SJCRH30 (cell line): ENCODE measurements around the gene MGAT5B. TPM values are rescaled to one million over a fixed set of nuclear protein-coding genes. Genes with fewer than 3 reads are reported as not detected.
"Not testable (repeated sequence)": the region's sequence is repeated elsewhere in the genome, so short reads cannot be mapped to it uniquely, and the experiment has no call there.

Source experiments
- DNase-seq, 2 experiments: peaks; one replicate each; pipeline ENCODE4 v3.0.0-alpha.2; 2015 to 2020
- H3K27ac ChIP-seq: fragments of 250-450 bp; sonication (Bioruptor Pico); 2 replicates; pipeline ENCODE4 v1.5.1; 2020; ENCODE audit warnings: mild to moderate bottlenecking, moderate library complexity
- H3K27me3 ChIP-seq: fragments of 250-450 bp; sonication (Bioruptor Pico); 2 replicates; pipeline ENCODE4 v1.5.1; 2020; ENCODE audit warnings: mild to moderate bottlenecking, moderate library complexity
- H3K36me3 ChIP-seq: fragments of 250-450 bp; sonication (Bioruptor Pico); 2 replicates; pipeline ENCODE4 v1.5.1; 2020; ENCODE audit warnings: mild to moderate bottlenecking, moderate library complexity
- H3K4me1 ChIP-seq: fragments of 250-450 bp; sonication (Bioruptor Pico); 2 replicates; pipeline ENCODE4 v1.5.1; 2020; ENCODE audit warnings: mild to moderate bottlenecking, moderate library complexity
- H3K4me3 ChIP-seq: fragments of 250-450 bp; sonication (Bioruptor Pico); 2 replicates; pipeline ENCODE4 v1.5.1; 2020; ENCODE audit warnings: mild to moderate bottlenecking, moderate library complexity
- H3K9me3 ChIP-seq: fragments of 250-450 bp; sonication (Bioruptor Pico); replicated peaks from 2 replicates; pipeline ENCODE4 v1.5.1; 2020; ENCODE audit warnings: mild to moderate bottlenecking, moderate library complexity
- total RNA-seq: library from RNA; depleted of rRNA; stranded (reverse); fragments of >200 nt; shearing (Covaris generic); gene quantifications from 2 replicates; pipeline ENCODE4 v1.2.3, GENCODE V29; 2014

MGAT5B gene
- total RNA-seq, 1 experiment from 2014 or later, result 1.2 TPM

DNA sequence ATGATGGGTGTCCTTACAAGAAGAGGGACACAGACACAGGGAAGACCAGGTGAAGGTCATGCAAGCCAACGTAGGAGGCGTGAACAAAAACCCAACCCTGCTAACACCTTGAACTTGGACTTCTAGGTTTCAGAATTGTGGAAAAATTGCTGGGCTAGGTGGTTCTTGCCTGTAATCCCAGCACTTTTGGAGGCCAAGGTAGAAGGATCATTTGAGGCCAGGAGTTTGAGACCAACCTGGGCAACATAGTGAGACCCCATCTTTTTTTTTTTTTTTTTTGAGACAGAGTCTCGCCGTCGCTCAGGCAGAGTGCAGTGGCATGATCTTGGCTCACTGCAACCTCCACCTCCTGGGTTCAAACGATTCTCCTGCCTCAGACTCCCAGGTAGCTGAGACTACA, 25.1 kb upstream of the MGAT5B start:
- peaks cover 64% of the 10 kb centered on the region for H3K27me3 ChIP-seq
- not testable (repeated sequence) for H3K4me1 ChIP-seq

DNA sequence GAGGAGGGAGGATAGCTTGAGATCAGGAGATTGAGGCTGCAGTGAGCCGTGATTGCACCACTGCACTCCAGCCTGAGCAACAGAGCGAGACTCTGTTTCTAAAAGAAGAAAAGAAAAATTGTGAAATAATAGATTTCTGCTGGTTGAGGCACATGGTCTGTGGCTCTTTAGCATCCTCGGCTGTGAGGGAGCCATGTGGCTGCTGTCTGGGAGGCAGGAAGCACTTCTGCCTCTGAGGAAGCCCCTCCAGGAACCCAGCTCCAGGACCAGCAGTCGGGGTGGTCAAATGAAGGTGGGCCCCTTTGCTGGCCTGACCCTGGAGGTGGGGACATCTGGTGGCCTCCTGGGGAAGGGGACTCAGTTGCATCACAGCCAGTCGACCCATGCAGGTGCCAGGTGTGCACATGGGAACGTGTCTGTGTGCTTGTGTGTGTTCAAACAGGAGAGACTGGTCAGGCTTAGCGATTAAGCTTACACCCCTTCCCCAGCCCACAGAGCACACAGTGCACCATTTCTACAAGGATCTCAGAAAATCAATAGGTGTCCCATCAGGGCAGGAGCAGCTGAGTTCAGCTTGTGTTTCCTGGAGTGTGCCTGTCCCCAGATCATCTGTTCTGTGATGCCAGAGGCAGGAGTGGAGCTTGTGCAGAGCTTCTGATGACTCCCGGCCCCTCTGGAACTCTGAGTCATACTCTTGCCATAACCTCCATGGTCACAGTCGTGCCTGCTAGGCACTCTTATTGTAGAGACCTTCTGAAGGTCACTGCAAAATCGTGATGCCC, 24.3 kb upstream of the MGAT5B start:
- H3K27me3 ChIP-seq, result peaks cover 61% of the 10 kb centered on the region
- H3K4me1 ChIP-seq, result no peaks in the 10 kb centered on the region
- H3K4me3 ChIP-seq, result no peak overlapping the region
- no peak for DNase-seq
- H3K27ac ChIP-seq, result no peak overlapping the region
- no peaks in the 10 kb centered on the region for H3K9me3 ChIP-seq
- H3K36me3 ChIP-seq, result no peaks in the 10 kb centered on the region

More for the DNA sequence above, 25.1 kb upstream of the MGAT5B start:
- not testable (repeated sequence) for H3K4me3 ChIP-seq, H3K9me3 ChIP-seq, DNase-seq, H3K27ac ChIP-seq, H3K36me3 ChIP-seq

DNA sequence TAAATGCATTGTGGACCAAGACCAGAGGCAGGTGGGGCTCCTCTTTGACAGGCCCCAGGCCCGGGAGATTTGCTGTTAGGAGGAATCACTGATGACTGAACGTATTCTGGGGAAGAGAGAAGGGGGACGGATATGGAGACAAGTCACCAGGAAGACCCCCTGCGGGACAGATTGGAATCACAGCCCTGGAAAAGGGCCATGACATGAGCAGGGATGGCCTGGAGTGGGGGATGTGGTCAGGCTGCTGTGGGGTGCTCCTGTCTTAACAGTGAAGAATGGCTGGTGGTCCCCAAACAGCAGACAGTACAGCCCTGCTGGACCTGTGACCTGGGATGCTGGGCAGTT, 23.7 kb upstream of the MGAT5B start:
- Histone ChIP-seq H3K9me3 (no peaks in the 10 kb centered on the region), H3K27ac (no peak overlapping the region), H3K36me3 (no peaks in the 10 kb centered on the region), H3K27me3 (peaks cover 61% of the 10 kb centered on the region), H3K4me3 (no peak overlapping the region), H3K4me1 (no peaks in the 10 kb centered on the region)
- no peak for DNase-seq

DNA sequence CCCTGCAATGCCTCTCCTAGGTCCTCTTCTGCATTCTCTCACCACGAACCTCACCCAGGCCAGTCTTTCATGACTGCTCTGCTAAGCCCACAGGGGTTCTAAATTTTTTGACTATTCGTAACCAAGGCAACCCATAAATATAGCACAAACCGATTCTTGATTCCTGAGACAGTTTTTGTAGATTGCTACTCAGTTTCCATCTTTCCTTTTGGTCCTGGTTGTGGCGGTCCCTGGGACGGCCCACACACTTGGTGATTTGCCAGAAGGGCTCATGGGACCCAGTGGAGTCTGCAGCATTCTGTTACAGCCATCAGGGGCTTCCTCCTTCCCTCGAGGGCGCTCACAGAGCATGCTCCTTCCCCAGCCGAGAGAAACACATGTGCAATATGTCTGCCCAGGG, 23.4 kb upstream of the MGAT5B start:
- H3K4me3 ChIP-seq, result no peak overlapping the region
- H3K27ac ChIP-seq, result no peak overlapping the region
- H3K4me1 ChIP-seq, result no peaks in the 10 kb centered on the region
- H3K27me3 ChIP-seq, result peaks cover 60% of the 10 kb centered on the region
- no peaks in the 10 kb centered on the region for H3K9me3 ChIP-seq
- no peak for DNase-seq
- H3K36me3 ChIP-seq, result no peaks in the 10 kb centered on the region

DNA sequence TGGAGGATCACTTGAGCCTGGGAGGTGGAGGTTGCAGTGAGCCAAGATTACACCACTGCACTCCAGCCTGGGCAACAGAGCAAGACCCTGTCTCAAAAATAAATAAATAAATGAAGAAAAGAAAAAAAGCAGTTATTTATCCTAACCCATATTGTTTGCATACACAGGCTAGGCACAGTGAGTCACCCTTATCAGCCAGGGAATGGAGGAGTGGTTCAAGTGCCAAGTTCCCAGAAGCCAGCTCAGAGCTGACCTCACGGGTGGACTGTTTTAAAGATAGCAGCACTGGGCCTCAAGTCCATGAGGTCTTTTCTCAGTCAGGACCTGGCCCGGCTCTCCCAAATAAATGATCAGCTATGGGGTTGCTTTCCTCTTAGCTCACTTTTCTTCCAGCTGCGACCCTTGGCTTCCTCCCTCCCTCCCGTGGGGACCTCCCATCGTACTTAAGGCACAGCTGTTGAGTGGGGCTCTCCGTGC, 22.6 kb upstream of the MGAT5B start:
- H3K9me3 ChIP-seq, result no peaks in the 10 kb centered on the region
- H3K36me3 ChIP-seq, result no peaks in the 10 kb centered on the region
- H3K27me3 ChIP-seq, result peaks cover 59% of the 10 kb centered on the region
- DNase-seq, result no peak
- no peak overlapping the region for H3K4me3 ChIP-seq
- H3K4me1 ChIP-seq, result no peaks in the 10 kb centered on the region
- H3K27ac ChIP-seq, result no peak overlapping the region

DNA sequence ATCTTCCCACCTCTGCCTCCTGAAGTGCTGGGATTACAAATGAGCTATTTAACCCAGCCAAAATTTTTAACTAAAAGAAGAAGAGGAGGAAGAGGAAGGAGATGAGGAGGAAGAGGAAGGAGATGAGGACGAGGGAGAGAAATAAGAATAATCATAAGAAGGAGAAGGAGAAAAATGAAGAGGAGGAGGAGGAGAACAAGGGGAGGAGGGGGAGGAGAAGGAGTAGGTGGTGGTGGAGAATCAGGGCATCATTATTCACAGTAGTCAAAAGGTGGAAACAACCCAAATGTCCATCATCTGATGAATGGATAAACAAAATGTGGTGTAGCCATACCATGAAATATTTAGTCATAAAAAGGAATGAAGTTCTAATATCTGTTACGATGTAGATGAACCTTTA, 21.2 kb upstream of the MGAT5B start:
- Histone ChIP-seq H3K36me3 (no peaks in the 10 kb centered on the region), H3K27ac (no peak overlapping the region), H3K9me3 (no peaks in the 10 kb centered on the region), H3K4me3 (no peak overlapping the region), H3K4me1 (no peaks in the 10 kb centered on the region), H3K27me3 (peaks cover 59% of the 10 kb centered on the region)
- DNase-seq, result no peak

DNA sequence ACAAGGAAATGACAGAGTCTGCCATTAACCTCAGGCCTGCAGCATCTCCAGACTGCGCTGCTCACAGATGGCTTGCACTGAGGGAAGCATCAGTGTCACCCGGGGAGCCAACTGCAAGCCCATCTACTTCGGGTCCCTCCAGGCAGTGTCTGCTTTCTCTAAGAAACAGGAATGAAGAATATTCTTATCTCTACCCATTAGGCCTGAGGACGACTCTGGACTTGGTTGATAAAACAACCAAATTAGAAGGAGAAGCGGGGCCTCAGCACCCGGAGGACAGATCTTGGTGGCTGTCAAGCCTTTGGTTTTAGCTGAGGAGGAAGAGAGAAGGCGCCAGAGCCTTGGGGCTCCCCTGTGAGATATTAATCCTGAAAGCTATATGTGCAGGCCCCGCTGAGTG, 19.5 kb upstream of the MGAT5B start:
- Histone ChIP-seq H3K36me3 (no peaks in the 10 kb centered on the region), H3K4me1 (no peaks in the 10 kb centered on the region), H3K27ac (no peak overlapping the region), H3K9me3 (no peaks in the 10 kb centered on the region), H3K4me3 (no peak overlapping the region), H3K27me3 (peaks cover 54% of the 10 kb centered on the region)
- DNase-seq, result no peak

DNA sequence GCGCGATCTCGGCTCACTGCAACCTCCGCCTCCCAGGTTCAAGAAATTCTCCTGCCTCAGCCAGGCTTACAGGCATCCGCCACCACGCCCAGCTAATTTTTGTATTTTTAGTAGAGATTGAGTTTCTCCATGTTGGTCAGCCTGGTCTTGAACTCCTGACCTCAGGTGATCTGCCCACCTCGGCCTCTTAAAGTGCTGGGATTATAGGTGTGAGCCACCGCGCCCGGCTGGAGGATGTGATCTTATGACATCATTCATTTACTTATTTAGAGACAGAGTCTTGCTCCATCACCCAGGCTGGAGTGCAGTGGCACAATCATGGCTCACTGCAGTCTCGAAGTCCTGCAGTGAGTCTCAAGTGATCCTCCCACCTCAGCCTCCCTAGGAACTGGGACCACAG, 19.0 kb upstream of the MGAT5B start:
- not testable (repeated sequence) for H3K36me3 ChIP-seq, H3K9me3 ChIP-seq, H3K4me1 ChIP-seq, H3K27ac ChIP-seq, DNase-seq, H3K4me3 ChIP-seq
- peaks cover 49% of the 10 kb centered on the region for H3K27me3 ChIP-seq

DNA sequence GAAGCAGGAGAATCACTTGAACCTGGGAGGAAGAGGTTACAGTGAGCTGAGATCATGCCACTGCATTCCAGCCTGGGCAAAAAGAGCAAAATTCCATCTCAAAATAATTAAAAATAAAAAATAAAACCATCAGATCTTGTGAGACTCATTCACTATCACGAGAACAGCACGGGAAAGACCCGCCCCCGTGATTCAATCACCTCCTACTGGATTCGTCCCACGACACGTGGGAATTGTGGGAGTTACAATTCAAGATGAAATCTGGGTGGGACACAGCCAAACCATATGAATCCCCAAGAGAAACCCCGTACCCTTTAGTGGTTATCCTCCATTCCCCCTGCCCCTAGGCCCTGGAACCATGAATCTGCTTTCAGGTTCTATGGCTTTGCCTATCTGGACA, 15.4 kb upstream of the MGAT5B start:
- Histone ChIP-seq H3K27me3 (peaks cover 27% of the 10 kb centered on the region), H3K27ac (no peak overlapping the region), H3K36me3 (no peaks in the 10 kb centered on the region), H3K9me3 (peaks cover 3% of the 10 kb centered on the region; the same call in 1 of the 2 replicates), H3K4me1 (no peaks in the 10 kb centered on the region), H3K4me3 (no peak overlapping the region)
- no peak for DNase-seq

DNA sequence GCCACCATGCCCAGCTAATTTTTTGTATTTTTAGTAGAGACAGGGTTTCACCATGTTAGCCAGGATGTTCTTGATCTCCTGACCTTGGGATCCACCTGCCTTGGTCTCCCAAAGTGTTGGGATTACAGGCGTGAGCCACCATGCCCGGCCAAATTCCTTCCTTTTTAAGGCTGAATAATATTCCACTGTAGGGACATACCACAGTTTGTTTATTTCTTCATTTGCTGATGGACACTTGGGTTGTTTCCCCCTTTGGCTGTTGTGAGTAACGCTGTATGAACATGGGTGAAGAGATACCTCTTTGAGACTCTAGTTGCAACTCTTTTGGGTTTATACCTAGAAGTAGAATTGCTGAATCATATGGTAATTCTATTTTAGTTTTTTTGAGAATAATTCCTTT, 13.1 kb upstream of the MGAT5B start:
- Histone ChIP-seq H3K4me3 (no peak overlapping the region), H3K27me3 (peaks cover 24% of the 10 kb centered on the region), H3K9me3 (peaks cover 3% of the 10 kb centered on the region; the same call in 1 of the 2 replicates), H3K36me3 (no peaks in the 10 kb centered on the region), H3K27ac (no peak overlapping the region), H3K4me1 (no peaks in the 10 kb centered on the region)
- DNase-seq, result no peak

DNA sequence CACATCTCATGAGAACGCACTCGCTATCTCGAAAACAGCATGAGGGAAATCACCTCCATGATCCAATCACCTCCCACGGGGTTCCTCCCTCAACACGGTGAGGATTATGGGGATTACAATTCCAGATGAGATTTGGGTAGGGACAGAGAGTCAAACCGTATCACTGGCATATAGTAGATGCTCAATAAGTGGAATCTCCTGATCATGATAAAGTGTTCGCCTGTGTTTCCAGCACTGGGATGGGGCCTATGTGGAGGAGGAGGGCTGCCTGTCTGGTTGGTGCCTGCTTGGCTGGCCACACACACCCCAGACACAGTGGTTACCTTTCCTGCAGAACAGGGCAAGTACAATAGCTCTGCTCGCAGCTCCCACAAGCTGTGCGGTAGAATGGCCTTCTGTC, 6.1 kb upstream of the MGAT5B start:
- Histone ChIP-seq H3K9me3 (no peaks in the 10 kb centered on the region), H3K36me3 (no peaks in the 10 kb centered on the region), H3K27ac (no peak overlapping the region), H3K27me3 (peaks cover 24% of the 10 kb centered on the region), H3K4me3 (no peak overlapping the region), H3K4me1 (peaks cover 3% of the 10 kb centered on the region; the same call in 1 of the 2 replicates)
- no peak for DNase-seq

DNA sequence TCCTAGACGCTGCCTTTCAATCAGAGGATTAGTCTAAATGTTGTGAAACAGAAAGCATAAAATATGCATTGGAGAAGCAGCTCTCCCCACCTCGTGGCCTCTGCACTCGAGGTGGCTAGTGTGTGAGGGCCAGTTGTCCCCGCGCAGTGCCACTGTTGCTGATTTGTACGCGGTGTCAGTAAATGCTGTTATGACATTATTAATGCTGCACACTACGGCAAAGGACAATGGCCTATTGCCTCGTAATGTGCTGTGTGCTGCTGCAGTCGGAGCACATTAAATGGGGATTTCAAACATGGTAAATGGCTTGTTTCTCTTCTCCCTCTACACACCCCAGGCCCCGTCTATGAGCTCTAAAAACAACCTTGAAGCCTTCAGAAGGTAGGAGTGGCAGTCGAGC, 5.7 kb upstream of the MGAT5B start:
- Histone ChIP-seq H3K4me3 (no peak overlapping the region), H3K36me3 (no peaks in the 10 kb centered on the region), H3K27me3 (peaks cover 26% of the 10 kb centered on the region), H3K4me1 (peaks cover 5% of the 10 kb centered on the region; the same call in 1 of the 2 replicates), H3K9me3 (no peaks in the 10 kb centered on the region), H3K27ac (no peak overlapping the region)
- no peak for DNase-seq

DNA sequence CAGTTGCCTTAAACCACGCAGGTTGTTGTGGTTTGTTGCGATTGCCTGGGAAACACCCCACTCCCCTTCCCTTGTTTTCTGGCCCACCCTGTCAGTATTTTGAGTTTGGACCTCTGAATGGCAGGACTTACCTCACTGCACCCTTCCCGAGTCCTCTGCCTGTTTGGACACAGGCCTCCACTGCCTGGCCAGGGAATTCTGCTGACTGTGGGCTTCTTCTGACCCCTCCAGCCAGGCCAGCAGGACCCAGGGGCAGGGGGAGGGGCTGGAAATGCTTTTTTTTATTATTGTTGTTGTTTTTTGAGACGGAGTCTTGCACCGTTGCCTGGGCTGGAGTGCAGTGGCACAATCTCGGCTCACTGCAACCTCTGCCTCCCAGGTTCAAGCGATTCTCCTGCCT, 4.2 kb upstream of the MGAT5B start:
- Histone ChIP-seq H3K27ac (no peak overlapping the region), H3K27me3 (peaks cover 26% of the 10 kb centered on the region), H3K9me3 (no peaks in the 10 kb centered on the region), H3K36me3 (no peaks in the 10 kb centered on the region), H3K4me3 (no peak overlapping the region), H3K4me1 (peaks cover 5% of the 10 kb centered on the region; the same call in 1 of the 2 replicates)
- DNase-seq, result no peak

DNA sequence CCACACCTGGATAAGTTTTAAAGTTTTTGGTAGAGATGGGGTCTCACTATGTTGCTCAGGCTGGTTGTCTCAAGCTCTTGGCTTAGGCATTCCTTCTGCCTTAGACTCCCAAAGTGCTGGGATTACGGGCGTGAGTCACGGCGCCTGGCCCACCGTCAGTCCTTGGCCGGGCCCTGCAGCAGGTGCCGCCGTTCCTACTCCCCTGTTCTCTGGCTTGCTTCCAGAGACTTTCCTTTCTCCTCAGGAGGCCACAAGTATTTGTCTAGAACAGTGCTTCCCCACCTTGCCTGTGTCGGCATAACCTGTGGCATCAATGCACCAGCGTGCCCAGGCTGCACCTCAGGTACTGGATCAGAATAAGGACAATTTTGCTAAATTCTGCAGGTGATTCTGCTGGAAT, 3.0 kb upstream of the MGAT5B start:
- H3K27ac ChIP-seq, result no peak overlapping the region
- peaks cover 25% of the 10 kb centered on the region for H3K27me3 ChIP-seq
- DNase-seq, result no peak
- H3K9me3 ChIP-seq, result no peaks in the 10 kb centered on the region
- peaks cover 5% of the 10 kb centered on the region; the same call in 1 of the 2 replicates for H3K4me1 ChIP-seq
- H3K36me3 ChIP-seq, result no peaks in the 10 kb centered on the region
- no peak overlapping the region for H3K4me3 ChIP-seq

DNA sequence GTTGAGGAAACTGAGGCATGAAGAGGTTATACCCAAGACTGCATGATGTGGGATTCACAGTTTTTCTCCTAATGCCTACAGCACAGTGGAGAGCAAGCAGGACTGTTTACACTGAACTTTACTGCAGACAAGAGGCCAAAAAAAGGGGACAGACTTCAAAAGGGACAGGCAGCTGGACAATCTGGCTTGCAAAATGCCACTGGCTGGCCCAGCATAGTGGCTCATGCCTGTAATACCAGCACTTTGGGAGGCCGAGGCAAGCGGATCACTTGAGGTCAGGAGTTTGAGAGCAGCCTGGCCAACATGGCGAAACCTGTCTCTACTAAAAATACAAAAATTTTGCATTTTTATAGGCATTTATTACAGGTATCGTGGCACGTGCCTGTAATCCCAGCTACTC, 2.0 kb upstream of the MGAT5B start:
- no peaks in the 10 kb centered on the region for H3K9me3 ChIP-seq
- DNase-seq, result no peak
- no peak overlapping the region for H3K4me3 ChIP-seq
- no peaks in the 10 kb centered on the region for H3K36me3 ChIP-seq
- no peak overlapping the region for H3K27ac ChIP-seq
- peaks cover 21% of the 10 kb centered on the region for H3K27me3 ChIP-seq
- H3K4me1 ChIP-seq, result peaks cover 10% of the 10 kb centered on the region; the same call in 1 of the 2 replicates
